Activated CD8-positive, alpha-beta memory T cell treated with anti-CD3 and anti-CD28 coated beads, Interleukin-2, amount 50 U/mL, for 48 hours (primary cell): ENCODE measurements around the gene KIF20B.
"Not testable (repeated sequence)": the region's sequence is repeated elsewhere in the genome, so short reads cannot be mapped to it uniquely, and the experiment has no call there.

Source experiments
- DNase-seq: peaks from one replicate; pipeline ENCODE4 v3.0.0-alpha.2; 2020

Gene KIF20B

DNA sequence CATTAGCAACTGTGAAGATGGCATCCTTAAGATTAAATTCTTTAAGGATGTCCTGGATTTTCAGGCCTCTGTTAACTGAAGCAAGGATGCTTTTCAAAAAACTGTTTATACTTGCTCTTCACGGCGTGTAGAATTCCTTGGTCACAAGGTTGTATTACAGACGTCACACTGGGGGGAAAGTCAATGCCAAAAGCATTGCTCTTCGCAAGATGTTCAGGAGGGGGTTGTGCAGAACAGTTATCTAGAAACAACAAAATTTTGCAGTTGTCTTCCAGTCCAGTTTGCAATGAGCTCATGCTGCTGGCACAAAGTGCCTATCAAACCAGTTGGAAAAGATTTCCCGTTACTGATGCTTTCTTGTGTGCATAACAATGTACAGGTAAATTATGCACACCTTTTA, 8.2 kb upstream of the KIF20B start:
- DNase-seq: no peak

DNA sequence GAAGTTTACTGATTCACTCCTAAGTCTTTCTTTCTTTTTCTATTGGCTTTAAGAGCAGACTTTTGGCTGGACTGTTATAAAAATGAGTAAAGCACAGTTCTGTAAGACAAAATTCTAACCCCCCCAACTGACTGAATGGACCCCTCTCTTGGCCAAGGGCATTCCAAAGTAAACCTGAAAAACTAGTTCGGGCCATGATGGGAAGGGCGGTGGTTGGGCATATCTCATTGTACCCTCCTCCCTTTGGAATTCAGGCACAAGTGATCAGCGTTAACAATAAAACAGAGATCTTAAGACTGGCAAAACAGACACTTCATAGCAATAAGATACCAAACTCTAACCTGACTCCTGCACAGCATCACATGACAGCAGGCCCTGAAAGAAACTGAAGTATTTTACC, 6.1 kb upstream of the KIF20B start:
- DNase-seq: no peak

DNA sequence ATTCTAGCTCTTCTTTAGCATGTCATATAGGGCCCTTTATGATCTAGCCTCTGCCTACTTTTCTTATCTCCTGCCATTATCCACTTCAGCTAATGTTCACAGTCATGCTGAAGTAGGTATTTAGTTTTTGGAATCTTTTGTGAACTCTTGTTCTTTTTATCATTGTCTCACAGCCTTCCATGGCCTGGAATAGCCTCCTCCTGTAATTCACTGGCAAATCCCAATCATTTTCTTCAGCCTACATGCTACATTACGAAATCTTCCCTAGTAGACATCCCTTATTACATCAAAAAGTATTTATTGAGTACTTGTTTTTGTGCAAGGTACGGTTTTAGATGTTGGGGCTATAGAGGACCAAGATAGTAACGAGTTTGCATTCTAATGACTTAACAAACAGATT, 3.4 kb upstream of the KIF20B start:
- DNase-seq: no peak

GRCh38 chr10:89699581-89700064, 1.8 kb upstream of the KIF20B start:
- DNase-seq: no peak

DNA sequence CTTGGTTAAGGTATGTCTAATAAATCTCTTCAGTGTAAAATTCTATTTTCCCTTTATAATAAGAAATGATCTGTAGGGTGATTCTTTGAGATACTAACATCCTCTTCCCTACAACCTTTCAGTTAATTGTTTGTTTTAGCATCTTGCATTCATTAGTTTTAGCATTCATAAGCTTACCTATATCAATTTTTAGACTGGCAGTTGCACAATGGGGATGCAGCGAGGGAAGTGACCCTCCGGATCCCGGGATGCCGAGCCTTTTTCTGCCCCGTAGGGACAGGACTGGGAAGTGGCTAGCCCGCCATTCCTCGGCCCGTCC, 508 bp upstream of the KIF20B start:
- DNase-seq: no peak

DNA sequence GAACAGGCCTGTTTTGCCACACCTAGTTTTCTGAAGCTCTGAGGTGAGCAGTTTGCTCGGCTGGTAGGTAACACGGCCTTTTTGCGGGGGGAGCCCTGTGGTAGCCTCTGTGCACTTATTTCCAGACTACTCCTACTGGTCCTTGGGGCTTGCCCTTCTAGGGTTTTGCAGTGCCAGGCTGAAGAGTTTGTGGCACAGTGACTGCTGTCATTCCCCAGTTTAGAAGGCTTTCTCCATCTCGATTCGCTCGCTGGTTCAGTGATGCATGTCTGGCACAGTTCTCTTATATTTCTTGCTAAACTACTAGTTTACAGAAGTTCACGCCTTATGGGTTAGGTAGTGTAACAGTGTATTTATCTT, 711 bp downstream of the KIF20B start:
- peak; percentile 59 for DNase-seq

DNA sequence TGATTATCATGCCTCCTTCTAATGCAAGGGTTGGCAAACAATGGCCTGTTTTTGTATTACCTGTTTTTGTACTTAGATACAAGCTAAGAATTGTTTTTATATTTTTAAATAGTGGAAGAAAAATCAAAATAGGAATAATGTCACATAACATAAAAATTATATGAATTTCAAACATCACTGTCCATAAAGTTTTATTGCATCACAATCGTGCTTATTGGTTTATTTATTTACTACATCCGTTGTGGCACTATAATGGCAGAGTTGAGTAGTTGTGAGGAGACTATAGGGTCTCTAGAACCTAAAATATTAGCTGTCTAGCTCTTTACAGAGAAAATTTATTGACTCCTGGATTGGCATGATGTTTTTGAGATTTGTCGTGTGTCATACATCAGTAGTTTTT, 4.1 kb downstream of the KIF20B start:
- DNase-seq: no peak

- no peak for DNase-seq
Measured at GRCh38 chr10:89706011-89706410, 4.6 kb downstream of the KIF20B start.

DNA sequence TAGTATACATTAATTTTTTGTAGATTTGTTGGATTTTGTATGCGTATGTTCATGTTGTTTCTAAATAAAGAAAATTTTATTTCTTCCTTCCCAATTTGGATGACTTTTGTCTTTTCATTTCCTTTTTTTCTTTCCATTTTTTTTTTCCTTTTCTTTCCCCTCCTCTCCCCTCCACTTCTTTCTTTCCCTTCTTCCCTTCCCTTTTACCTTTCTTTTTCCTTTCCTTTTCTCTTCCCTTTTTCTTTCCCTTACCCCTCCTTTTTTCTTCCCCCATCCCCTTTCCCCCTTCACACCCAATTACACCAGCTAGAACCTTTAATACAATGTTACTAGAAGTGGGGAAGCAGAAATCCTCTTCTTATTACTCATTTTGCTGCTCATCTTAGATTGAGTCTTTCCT, 6.0 kb downstream of the KIF20B start:
- no peak for DNase-seq

GRCh38 chr10:89710753-89711152, 9.4 kb downstream of the KIF20B start:
- DNase-seq: no peak

DNA sequence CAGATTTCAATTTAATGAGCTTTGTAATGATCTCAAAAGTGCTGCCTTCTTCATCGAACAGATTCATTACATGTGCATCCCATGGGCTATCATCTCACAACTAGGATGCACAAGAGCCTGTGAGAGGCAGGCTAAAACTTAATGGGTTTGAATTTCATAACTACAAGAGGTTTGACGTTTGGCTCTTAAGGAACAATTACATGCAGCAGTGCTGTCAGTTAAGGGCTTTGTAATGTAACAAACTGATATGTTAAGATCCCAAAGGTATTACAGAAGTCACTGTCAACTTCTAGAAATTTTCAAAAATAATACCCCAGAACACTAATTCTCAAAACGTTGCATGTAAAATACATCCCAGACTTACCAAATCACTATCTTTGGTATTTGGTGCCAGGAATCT, 33.2 kb downstream of the KIF20B start:
- no peak for DNase-seq

DNA sequence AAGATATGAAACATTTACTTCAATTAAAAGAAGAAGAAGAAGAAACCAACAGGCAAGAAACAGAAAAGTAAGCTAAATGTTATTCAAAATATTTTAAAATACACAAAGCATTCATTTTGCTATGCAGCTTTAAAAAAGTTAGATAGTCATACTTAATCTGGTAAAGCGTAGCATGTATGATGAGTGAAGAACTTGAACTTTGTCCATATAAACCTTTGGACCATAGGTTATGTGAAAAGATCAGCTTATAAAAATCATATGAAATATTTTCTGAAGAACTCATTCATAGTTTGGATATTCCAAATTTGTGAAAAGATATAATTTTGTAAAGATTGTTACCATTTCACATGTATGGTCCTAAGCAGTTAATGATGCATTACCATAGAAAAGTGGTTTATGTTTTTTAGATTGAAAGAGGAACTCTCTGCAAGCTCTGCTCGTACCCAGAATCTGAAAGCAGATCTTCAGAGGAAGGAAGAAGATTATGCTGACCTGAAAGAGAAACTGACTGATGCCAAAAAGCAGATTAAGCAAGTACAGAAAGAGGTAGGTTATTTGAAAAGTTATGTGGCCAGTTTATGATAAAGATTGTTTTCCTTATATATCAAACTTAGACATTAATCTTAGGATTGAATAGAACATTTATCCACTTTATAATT, 37.3 kb downstream of the KIF20B start:
- no peak for DNase-seq

DNA sequence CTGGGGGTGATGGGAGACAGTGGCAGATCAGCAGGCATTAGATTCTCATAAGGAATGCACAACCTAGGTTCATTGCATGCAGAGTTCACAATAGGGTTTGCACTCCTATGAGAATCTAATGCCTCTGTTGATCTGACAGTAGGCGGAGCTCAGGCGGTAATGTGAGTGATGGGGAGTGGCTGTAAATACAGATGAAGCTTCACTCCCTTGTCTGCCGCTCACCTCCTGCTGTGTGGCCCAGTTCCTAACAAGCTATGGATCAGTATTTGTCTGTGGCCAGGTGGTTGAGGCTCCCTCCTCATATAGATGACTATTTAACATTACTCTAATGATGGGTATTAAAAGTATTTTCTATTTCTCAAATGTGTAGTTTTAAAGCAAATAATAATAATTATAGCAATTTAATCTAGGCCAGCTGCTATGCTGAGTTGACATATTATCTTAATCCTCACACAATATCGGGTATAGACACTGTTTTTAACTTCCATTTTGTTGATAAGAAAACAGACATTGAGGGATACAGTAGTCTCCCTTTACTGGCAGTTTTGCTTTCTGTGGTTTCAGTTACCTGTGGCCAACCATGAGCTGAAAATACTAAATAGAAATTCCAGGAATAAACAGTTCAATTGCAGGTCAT, 39.9 kb downstream of the KIF20B start:
- DNase-seq: no peak

DNA sequence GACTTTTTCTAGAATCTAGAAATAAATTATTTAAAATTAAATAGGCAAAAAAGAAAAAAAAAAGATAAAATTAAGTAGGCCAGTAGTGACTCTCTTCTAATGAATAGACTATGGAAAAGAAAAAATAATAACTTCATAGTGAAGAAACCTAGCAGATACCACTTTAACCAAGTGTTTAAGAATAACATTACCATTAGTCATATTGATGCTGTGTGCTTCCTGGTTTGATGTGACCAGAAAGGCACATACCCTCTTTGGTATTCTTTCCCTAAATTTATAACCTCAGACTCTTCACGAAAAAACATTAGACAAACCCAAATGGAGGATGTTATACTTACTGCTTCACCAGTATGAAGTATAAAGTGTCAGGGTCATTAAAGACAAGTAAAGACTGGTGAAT, 42.6 kb downstream of the KIF20B start:
- DNase-seq: no peak

DNA sequence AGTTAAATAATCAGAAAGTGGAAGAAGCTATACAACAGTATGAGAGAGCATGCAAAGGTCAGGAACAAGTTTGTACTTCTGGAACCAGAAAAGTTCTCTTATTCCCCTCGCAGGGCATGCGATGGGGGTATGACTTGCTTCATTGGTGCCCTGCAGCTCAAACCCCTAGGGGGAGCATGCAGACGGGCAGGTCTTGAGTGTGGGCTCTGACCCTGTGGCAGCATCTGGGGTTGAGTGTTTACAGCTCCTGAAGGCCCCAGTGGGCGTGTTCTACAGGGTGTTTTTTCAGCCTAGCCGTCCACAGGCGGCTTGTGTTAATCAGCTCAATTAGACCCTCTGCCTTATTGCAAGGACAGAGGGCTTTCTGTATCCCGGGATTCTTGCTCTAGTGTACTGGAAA, 44.5 kb downstream of the KIF20B start:
- DNase-seq: no peak

GRCh38 chr10:89750441-89750840, 49.1 kb downstream of the KIF20B start:
- no peak for DNase-seq

GRCh38 chr10:89755374-89755773, 54.0 kb downstream of the KIF20B start:
- DNase-seq: no peak

- DNase-seq: no peak
Measured at GRCh38 chr10:89759531-89759930, 58.1 kb downstream of the KIF20B start.

- DNase-seq: not testable (repeated sequence)
Measured at GRCh38 chr10:89763671-89764070, 62.3 kb downstream of the KIF20B start.

GRCh38 chr10:89771684-89772083, 70.3 kb downstream of the KIF20B start:
- no peak for DNase-seq

DNA sequence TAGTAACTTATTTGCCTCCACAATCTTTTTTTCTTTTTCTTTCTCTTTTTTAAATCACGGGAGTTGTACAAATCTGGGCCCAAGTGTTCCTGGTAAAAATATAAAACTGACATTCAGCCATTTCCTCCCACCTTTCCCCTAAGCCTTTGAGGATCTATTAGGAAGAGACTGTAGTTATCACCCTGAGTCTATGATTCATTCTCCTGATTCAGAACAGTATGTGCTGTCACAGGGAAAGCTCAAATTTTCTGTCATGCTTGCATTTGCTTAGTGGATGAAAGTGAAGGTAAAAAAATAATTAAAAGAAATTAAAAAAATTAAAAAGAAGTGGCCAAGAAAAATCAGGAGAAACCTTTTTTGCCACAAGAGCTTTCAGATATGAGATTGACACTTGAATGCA, 71.7 kb downstream of the KIF20B start:
- no peak for DNase-seq

DNA sequence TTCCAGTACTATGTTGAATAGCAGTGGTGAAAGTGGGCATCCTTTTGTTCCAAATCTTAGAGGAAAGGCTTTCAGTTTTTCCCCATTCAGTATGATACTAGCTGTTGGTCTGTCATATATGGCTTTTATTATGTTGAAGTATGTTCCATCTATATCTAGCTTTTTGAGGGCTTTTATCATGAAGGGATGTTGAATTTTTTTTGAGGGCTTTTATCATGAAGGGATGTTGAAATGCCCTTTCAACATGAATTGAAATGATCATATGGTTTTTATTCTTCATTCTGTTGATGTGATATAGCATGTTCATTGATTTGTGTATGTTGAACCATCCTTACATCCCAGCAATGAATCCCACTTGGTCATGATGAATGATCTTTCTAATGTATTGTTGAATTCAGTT, 75.3 kb downstream of the KIF20B start:
- DNase-seq: no peak

- DNase-seq: no peak
Measured at GRCh38 chr10:89782470-89782869, 81.1 kb downstream of the KIF20B start.

DNA sequence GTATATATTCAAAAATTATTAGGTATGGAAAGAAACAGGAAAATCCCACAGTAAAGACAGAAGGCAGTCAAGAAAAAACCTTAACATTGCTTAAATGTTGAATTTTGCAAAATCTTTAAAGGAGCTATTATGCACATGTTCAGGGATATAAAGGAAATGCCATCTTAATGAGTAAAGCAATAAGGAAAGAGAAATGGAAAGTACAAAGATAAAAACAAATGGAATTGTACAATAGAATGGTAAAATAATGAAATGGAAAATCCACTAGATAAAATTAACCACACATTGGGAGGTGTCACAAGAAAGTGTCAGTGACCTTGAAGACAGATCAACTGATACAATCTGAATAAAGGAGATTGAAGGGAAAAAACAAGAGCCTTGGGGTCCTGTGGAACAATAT, 82.0 kb downstream of the KIF20B start:
- DNase-seq: no peak

DNA sequence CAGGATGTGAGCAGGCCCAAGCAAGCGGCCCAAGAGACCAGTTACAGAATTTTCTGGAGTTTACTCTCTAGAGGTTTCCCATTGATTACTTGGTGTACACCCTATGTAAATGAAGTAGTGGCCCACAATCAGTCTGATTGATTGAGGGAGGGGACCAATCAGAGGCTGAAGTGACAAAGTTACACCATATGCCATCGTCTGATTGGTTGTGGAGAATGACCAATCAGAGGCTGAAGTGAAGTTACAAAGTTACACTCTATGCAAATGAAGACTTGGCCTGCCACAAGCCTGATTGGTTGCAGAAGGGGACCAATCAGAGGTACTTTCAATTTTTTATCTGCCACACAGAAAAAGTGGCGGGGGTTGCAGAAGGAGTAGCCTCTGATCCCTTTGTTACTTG, 83.7 kb downstream of the KIF20B start:
- no peak for DNase-seq
